Mononuclear cell (primary cell): ENCODE results near the gene CABLES2. TPM values are rescaled to one million over a fixed set of nuclear protein-coding genes. Genes with fewer than 3 reads are reported as not detected.
"Not testable (repeated sequence)": the region's sequence is repeated elsewhere in the genome, so short reads cannot be mapped to it uniquely, and the experiment has no call there.

ENCODE experiments used
- H3K27me3 ChIP-seq: 2 replicates; pipeline ENCODE4 v1.6.0; 2011; ENCODE audit warnings: low read length, control low read depth; ENCODE audit not compliant: insufficient read depth
- H3K4me1 ChIP-seq: 2 replicates; pipeline ENCODE4 v1.5.1; 2011; ENCODE audit warnings: mild to moderate bottlenecking, low read length, control low read depth; ENCODE audit not compliant: insufficient read depth
- H3K4me3 ChIP-seq: 2 replicates; pipeline ENCODE4 v1.5.1; 2011; ENCODE audit warnings: mild to moderate bottlenecking, low read length, moderate library complexity
- H3K9me3 ChIP-seq: 2 replicates; pipeline ENCODE4 v1.5.1; 2011; ENCODE audit warnings: low read depth, mild to moderate bottlenecking, control low read depth, low read length
- total RNA-seq: library from RNA; depleted of rRNA; stranded (reverse); fragments of >200 nt; gene quantifications from one replicate; pipeline ENCODE4 v1.2.3, GENCODE V29; 2012

Gene CABLES2
- total RNA-seq, 1 donor, result 1.9 TPM

GRCh38 chr20:62427172-62428001, 20.3 kb upstream of the CABLES2 start, which contains the start of gene RBBP8NL:
Gene RBBP8NL, minus strand, starts transcription at chr20:62427539. Its CDS starts 7,892 bp downstream, at chr20:62419647.
- no peak within 1 kb of the TSS for H3K4me3 ChIP-seq
- H3K9me3 ChIP-seq, result no peaks in the 10 kb centered on the region
- H3K4me1 ChIP-seq, result no peaks in the 10 kb centered on the region
- no peaks in the 10 kb centered on the region for H3K27me3 ChIP-seq

- H3K4me3 ChIP-seq, result no peak overlapping the region
- H3K4me1 ChIP-seq, result no peaks in the 10 kb centered on the region
- no peaks in the 10 kb centered on the region for H3K27me3 ChIP-seq
- no peaks in the 10 kb centered on the region for H3K9me3 ChIP-seq
Observed at GRCh38 chr20:62426699-62427131, 19.6 kb upstream of the CABLES2 start.

GRCh38 chr20:62426059-62426348, 18.9 kb upstream of the CABLES2 start:
- H3K9me3 ChIP-seq, H3K4me1 ChIP-seq, H3K27me3 ChIP-seq, H3K4me3 ChIP-seq: not testable (repeated sequence)

- Histone ChIP-seq H3K9me3 (no peaks in the 10 kb centered on the region), H3K4me1 (no peaks in the 10 kb centered on the region), H3K27me3 (no peaks in the 10 kb centered on the region), H3K4me3 (no peak overlapping the region)
Observed at GRCh38 chr20:62425281-62426058, 18.4 kb upstream of the CABLES2 start.

GRCh38 chr20:62424249-62425107, 17.4 kb upstream of the CABLES2 start:
- no peaks in the 10 kb centered on the region for H3K4me1 ChIP-seq
- H3K27me3 ChIP-seq, result no peaks in the 10 kb centered on the region
- no peak overlapping the region for H3K4me3 ChIP-seq
- no peaks in the 10 kb centered on the region for H3K9me3 ChIP-seq

GRCh38 chr20:62423326-62423706, 16.2 kb upstream of the CABLES2 start:
- Histone ChIP-seq H3K27me3 (no peaks in the 10 kb centered on the region), H3K9me3 (no peaks in the 10 kb centered on the region), H3K4me1 (no peaks in the 10 kb centered on the region), H3K4me3 (no peak overlapping the region)

- Histone ChIP-seq H3K4me3 (no peak overlapping the region), H3K27me3 (no peaks in the 10 kb centered on the region), H3K9me3 (no peaks in the 10 kb centered on the region), H3K4me1 (no peaks in the 10 kb centered on the region)
Observed at GRCh38 chr20:62422636-62423325, 15.7 kb upstream of the CABLES2 start.

- Histone ChIP-seq H3K9me3 (no peaks in the 10 kb centered on the region), H3K27me3 (no peaks in the 10 kb centered on the region), H3K4me3 (no peak overlapping the region), H3K4me1 (no peaks in the 10 kb centered on the region)
Observed at GRCh38 chr20:62421716-62421990, 14.6 kb upstream of the CABLES2 start.

- Histone ChIP-seq H3K4me1 (no peaks in the 10 kb centered on the region), H3K4me3 (no peak overlapping the region), H3K27me3 (no peaks in the 10 kb centered on the region), H3K9me3 (no peaks in the 10 kb centered on the region)
Observed at GRCh38 chr20:62420846-62421715, 14.0 kb upstream of the CABLES2 start.

GRCh38 chr20:62419759-62420158, 12.7 kb upstream of the CABLES2 start:
- Histone ChIP-seq H3K4me3 (no peak overlapping the region), H3K27me3 (no peaks in the 10 kb centered on the region), H3K4me1 (no peaks in the 10 kb centered on the region), H3K9me3 (no peaks in the 10 kb centered on the region)

- H3K27me3 ChIP-seq, result no peaks in the 10 kb centered on the region
- H3K4me1 ChIP-seq, result no peaks in the 10 kb centered on the region
- H3K4me3 ChIP-seq, result no peak overlapping the region
- H3K9me3 ChIP-seq, result no peaks in the 10 kb centered on the region
Observed at GRCh38 chr20:62418709-62419487, 11.8 kb upstream of the CABLES2 start.

GRCh38 chr20:62417981-62418708, 11.1 kb upstream of the CABLES2 start:
- H3K4me3 ChIP-seq, result no peak overlapping the region
- no peaks in the 10 kb centered on the region for H3K27me3 ChIP-seq
- no peaks in the 10 kb centered on the region for H3K4me1 ChIP-seq
- H3K9me3 ChIP-seq, result no peaks in the 10 kb centered on the region
